Measurements from ENCODE around the gene TBC1D22A.

GRCh38 chr22:46947516-46948257, 185.2 kb downstream of the TBC1D22A start:
- TF ChIP-seq CTCF (IDR thresholded peaks at IDR 0.05; ENCODE audit: poor library complexity) (no peak), EZH2 (IDR thresholded peaks at IDR 0.05; ENCODE audit: borderline replicate concordance) (no peak)
